HG02840 (cell line): Measurements from ENCODE around the gene TAS2R7.
"Not testable (repeated sequence)": the region's sequence is repeated elsewhere in the genome, so short reads cannot be mapped to it uniquely, and the experiment has no call there.

ENCODE experiments used
- ATAC-seq: cut with Tn5 transposase; IDR thresholded peaks from one replicate; pipeline ENCODE4 v1.9.1; 2021; ENCODE audit warnings: mild to moderate bottlenecking, moderate library complexity, moderate number of reproducible peaks; ENCODE audit not compliant: unreplicated experiment, low FRiP score

The TAS2R7 gene

GRCh38 chr12:10802587-10802986 lies at the start of gene TAS2R7:
TSS of gene TAS2R7 (minus strand) at chr12:10802627. CDS start at chr12:10802570, 57 bp downstream.
- no peak for ATAC-seq

GRCh38 chr12:10851243-10851858 lies 48.9 kb upstream of the TAS2R7 start:
- ATAC-seq, result no peak

- ATAC-seq, result no peak
These were observed 47.0 kb upstream of the TAS2R7 start, which contains the start of gene PRR4 for GRCh38 chr12:10849425-10849878. TSS of gene PRR4 (minus strand) at chr12:10849475. CDS start at chr12:10849437, 38 bp downstream.

- no peak for ATAC-seq
These were observed 45.3 kb upstream of the TAS2R7 start for GRCh38 chr12:10847744-10848143.

GRCh38 chr12:10842862-10843261 lies 40.4 kb upstream of the TAS2R7 start:
- no peak for ATAC-seq

GRCh38 chr12:10838461-10838860 lies 36.0 kb upstream of the TAS2R7 start:
- no peak for ATAC-seq

- ATAC-seq, result no peak
These were observed 27.6 kb upstream of the TAS2R7 start for GRCh38 chr12:10829994-10830393.

GRCh38 chr12:10826258-10826657 lies 23.8 kb upstream of the TAS2R7 start, which contains the start of gene TAS2R10:
TSS of gene TAS2R10 (minus strand) at chr12:10826358. CDS start at chr12:10826269, 89 bp downstream.
- ATAC-seq, result no peak

- no peak for ATAC-seq
These were observed 22.5 kb upstream of the TAS2R7 start for GRCh38 chr12:10824957-10825356.

GRCh38 chr12:10811883-10812536 lies 9.6 kb upstream of the TAS2R7 start:
- no peak for ATAC-seq

- no peak for ATAC-seq
These were observed 7.6 kb upstream of the TAS2R7 start, which contains the start of gene TAS2R9 for GRCh38 chr12:10810068-10810467. TSS of gene TAS2R9 (minus strand) at chr12:10810168. CDS start at chr12:10810075, 93 bp downstream.

GRCh38 chr12:10807186-10807585 lies 4.8 kb upstream of the TAS2R7 start, which contains the start of gene TAS2R8:
TSS of gene TAS2R8 (minus strand) at chr12:10807286. CDS start at chr12:10806980, 306 bp downstream.
- ATAC-seq, result no peak

- no peak for ATAC-seq
These were observed 686 bp downstream of the TAS2R7 start for GRCh38 chr12:10801741-10802140.

- no peak for ATAC-seq
These were observed 8.2 kb downstream of the TAS2R7 start for GRCh38 chr12:10794222-10794621.

- ATAC-seq, result not testable (repeated sequence)
These were observed 10.7 kb downstream of the TAS2R7 start for GRCh38 chr12:10791769-10792168.

GRCh38 chr12:10783252-10783651 lies 19.2 kb downstream of the TAS2R7 start:
- no peak for ATAC-seq

GRCh38 chr12:10779103-10779502 lies 23.3 kb downstream of the TAS2R7 start:
- no peak for ATAC-seq

GRCh38 chr12:10771132-10771733 lies 31.2 kb downstream of the TAS2R7 start:
- ATAC-seq, result no peak

- no peak for ATAC-seq
These were observed 42.8 kb downstream of the TAS2R7 start for GRCh38 chr12:10759657-10760056.

GRCh38 chr12:10756194-10756593 lies 46.2 kb downstream of the TAS2R7 start:
- no peak for ATAC-seq

- ATAC-seq, result no peak
These were observed 49.4 kb downstream of the TAS2R7 start for GRCh38 chr12:10753059-10753458.
